G401.6 (cell line): ENCODE data around the gene HYCC2.
"Not testable (repeated sequence)": the region's sequence is repeated elsewhere in the genome, so short reads cannot be mapped to it uniquely, and the experiment has no call there.

ENCODE experiments used
- FAIRE-seq: peaks from 2 replicates; lab custom pipeline; 2012; peaks lifted over from hg19 to GRCh38; lab: Jason Lieb, UNC

HYCC2 gene

DNA sequence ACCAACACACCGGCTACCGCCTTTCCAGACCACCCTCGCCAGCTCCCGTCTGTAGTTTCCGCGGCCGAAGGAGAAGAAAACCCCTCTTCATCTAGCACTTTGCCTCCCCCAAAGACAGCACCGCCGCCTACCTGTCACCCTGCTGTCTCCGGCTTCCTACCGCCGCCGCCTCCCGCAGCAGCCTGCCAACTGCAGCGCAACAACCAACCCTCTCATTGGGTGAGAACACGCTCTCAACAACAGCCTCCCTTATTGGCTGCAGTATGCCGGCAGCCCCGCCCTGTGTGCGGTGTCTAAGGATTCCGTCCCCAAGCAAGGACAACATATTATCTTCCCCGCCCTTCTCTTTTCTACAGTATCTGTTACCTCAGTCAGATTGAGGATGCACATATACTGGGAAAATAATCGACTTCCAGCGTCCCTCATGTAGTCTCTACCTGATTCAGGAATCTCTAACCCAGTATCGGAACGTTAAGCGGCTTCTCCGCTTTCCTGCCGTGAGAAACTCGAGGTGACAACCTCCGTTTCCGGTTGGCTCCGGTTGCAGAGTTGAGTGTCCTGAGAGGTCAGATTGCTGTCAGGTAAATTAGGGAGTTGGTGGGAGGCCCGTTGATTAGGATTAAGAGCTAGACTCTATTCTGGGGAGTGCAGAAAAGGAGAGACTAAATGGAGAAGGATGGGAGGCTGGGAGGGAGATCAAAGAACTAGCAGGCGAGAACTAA is at the start of gene HYCC2, which contains the start of gene NDUFB3:
Gene HYCC2 (minus strand): TSS at position 193 of the 722 bp plus-strand sequence. CDS start 47,662 bp downstream, outside the sequence.
Gene NDUFB3 (plus strand): TSS at position 523 of the 722 bp plus-strand sequence. CDS start 6,882 bp downstream, outside the sequence.
- peak; percentile 94 for FAIRE-seq

DNA sequence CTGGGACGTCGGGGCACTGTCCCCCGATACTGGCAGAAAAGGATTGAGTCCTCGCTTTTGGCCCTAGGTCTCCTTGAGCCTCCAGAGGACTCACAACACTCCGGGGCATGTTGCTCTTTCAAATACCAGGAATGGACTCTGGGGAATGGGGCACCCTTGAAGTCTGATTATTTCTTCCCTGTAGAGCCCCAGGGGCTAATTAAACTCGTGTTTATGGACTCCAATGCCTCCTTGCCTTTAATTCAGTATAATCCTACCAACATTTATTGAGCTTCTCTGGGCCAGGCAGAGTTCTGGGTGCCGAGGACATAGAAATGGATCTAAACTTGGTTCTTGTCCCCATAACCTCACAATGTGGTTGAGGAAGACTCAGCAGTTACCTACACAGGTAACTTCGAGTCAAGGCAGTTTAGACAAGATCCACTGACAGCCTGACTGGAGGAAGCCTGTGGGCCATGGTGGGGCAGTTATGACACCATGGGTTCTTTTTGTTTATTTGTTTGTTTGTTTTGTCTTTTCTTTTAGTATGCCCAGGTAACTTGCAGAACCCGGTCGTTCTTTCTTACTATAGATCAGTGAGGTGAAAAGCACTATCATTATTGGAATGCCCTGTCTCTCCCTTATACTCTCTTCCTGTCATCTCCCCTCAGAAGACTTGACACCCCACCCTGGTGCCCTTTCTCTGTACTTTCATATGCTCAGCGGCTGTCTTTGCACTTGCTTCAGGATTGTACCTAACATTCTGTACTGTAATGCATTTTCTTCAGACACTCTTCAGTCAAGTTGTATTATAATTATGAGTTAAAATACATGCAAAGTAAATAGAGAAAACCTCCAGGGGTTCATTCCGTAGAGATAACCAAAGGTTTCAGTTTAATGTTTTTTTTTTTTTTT is 47.7 kb upstream of the HYCC2 start:
- FAIRE-seq, result no peak

GRCh38 chr2:201118121-201118960 is 46.9 kb upstream of the HYCC2 start:
- FAIRE-seq, result peak; percentile 92

DNA sequence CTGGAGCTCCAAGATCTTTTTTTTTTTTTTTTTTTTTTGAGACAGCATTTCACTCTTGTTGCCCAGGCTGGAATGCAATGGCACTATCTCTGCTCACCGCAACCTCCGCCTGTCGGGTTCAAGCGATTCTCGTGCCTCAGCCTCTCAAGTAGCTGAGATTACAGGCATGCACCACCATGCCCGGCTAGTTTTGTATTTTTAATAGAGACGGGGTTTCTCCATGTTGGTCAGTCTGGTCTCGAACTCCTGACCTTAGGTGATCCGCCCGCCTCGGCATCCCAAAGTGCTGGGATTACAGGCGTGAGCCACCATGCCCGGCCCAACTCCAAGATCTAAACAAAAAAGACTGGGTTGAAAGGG is 46.2 kb upstream of the HYCC2 start:
- not testable (repeated sequence) for FAIRE-seq

DNA sequence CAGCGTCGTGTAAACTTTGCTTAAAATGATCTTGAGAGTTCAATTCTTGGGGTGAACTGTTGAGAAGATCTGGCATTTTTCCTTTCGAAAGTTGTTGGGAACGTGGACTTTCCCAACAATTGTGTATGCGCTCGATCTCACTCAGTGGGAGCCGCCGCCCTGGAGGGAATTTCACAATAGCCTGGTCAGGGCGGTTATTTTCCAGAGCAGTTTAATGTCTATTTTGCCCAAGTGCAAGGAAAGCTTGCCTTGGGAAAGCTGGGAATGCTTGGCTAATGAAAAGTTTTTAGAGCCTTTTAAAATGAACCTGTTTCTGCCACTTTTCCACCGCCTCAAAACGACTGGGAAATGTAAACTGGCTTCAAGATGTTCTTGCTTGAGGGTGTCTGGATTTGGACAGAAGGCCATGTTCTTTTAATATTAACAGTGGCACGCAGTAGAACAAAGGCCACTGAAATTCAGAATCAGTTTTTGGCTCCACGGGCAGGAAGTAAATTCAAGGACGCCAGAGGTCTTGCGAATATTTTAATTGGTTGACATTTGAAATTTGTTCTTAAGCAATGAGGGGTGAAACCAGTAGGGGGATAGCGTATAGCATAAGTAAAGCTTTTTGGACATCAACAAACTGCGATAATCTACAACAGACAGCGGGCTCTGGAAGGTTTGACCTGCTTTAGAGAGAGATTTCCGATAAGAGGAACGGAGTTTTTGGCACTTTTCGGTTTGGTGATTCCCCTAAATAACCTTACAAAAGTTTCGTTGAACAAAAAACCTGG is 45.7 kb upstream of the HYCC2 start:
- peak; percentile 17 for FAIRE-seq

- FAIRE-seq, result no peak
These were observed 44.9 kb upstream of the HYCC2 start, which contains the start of gene CFLAR for GRCh38 chr2:201116115-201116958. TSS of gene CFLAR (plus strand) at chr2:201116164. CDS start at chr2:201129866, 13,702 bp downstream.

- no peak for FAIRE-seq
These were observed 43.4 kb upstream of the HYCC2 start for GRCh38 chr2:201114846-201115245.

DNA sequence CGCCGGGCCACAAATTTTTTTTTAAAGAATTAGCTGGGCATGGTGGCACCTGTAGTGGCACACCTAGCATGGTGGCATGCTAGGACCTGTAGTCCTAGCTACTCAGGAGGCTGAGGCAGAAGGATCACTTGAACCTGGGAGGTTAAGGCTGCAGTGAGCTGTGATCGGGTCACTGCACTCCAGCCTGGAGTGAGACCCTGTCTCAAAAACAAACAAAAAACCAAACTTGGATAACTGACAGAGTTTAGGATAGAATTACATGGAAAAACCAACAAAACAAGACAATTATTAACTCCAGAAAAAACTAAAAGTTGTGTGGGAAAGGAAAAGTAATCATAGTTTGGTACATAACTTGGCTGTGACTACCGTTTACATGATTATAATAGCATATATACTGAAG is 42.9 kb upstream of the HYCC2 start:
- FAIRE-seq, result no peak

- no peak for FAIRE-seq
These were observed 39.6 kb upstream of the HYCC2 start for GRCh38 chr2:201111096-201111495.

DNA sequence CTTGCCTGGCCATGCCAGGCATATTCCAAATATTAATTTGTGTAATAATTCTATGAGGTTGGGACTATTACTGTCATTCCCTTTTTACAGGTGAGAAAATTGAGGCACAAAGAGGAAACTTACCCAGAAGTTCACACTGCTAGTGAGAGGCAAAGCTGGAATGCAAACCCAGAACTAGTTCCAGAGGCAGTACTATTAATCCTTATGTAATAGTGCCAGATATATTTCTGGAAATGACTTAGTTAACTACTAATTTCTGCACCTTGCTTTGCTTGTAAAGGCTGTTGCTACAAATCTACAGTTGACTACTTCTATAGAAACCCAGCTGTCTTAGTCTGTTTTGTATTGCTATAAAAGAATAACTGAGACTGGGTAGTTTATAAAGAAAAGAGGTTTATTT is 39.1 kb upstream of the HYCC2 start:
- FAIRE-seq, result no peak

DNA sequence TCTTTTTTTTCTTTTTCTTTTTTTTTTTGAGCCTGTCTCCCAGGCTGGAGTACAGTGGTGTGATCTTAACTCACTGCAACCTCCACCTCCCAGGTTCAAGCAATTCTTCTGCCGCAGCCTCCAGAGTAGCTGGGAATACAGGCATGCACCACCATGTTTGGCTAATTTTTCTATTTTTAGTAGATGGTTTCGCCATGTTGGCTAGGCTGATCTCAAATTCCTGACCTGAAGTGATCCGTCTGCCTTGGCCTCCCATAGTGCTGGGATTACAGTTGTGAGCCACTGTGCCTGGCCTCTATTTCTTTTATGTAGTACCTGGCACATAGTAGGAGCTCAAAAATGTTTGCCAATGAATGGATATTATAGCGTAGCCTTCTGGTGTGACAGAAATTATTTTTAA is 37.7 kb upstream of the HYCC2 start:
- no peak for FAIRE-seq

GRCh38 chr2:201108341-201108740 is 36.9 kb upstream of the HYCC2 start:
- FAIRE-seq, result no peak

DNA sequence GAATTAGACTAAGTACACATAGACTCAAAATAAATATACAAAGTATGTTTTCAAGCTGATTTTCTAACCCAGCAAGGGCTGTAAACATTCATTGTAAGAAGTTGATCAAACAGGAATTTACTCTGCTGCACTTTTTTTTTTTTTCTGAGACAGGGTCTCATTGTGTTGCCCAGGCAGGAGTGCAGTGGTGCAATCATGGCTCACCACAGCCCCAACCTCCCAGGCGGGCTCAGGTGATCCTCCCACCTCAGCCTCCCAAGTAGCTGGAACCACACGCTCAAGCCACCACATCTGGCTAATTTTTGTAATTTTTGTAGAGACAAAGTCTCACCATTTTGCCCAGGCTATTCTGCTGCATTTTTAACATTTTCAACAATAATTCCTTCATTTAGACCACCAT is 36.2 kb upstream of the HYCC2 start:
- no peak for FAIRE-seq

GRCh38 chr2:201105759-201106158 is 34.3 kb upstream of the HYCC2 start:
- no peak for FAIRE-seq

DNA sequence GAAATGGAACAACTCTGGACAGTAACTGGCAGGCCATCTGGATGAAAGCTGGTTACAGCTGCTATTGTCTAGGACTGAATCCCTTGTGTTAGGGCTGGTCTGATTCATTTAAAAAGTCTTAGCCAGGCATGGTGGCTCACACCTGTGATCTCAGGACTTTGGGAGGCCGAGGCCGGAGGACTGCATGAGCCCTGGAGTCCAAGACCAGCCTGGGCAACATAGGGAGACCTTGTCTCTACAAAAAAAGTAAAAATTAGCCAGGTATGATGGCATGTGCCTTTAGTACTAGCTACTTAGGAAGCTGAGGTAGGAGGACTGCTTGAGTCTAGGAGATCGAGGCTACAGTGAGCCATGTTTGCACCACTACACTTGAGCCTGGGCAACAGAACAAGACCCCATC is 29.0 kb upstream of the HYCC2 start:
- FAIRE-seq, result no peak

- no peak for FAIRE-seq
These were observed 22.1 kb upstream of the HYCC2 start for GRCh38 chr2:201093573-201093972.

DNA sequence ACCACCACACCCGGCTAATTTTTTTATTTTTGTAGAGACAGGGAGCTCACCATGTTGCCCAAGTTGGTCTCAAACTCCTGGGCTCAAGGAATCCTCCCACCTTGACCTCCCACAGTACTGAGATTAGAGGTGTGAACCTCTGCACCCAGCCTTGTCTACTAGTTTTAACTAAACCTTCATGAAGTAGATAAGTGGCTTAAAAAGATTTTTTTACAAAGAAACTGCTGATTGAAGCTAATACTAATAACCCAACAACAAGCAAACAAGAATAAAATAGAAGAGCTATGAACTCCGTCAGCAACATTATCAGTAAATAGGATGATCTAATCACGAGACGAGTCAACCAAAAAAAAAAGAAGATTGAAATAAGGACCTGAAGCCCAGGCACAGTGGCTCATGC is 19.1 kb upstream of the HYCC2 start:
- no peak for FAIRE-seq

- FAIRE-seq, result no peak
These were observed 13.4 kb upstream of the HYCC2 start for GRCh38 chr2:201084863-201085262.

DNA sequence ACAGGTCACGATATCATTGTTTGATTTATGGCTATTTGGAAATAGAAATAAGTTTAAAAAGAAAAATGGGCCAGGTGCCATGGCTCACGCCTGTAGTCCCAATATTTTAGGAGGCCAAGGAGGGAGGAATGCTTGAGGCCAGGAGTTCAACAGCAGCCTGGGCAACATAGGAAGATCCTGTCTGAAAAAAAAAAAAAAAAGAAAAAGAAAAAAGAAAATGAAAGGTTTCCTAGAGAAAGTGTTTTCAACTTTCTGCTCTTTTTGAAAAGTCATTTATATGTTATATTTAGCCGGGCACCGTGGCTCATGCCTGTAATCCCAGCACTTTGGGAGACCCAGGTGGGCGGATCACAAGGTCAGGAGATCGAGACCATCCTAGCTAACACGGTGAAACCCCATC is 3.5 kb upstream of the HYCC2 start:
- no peak for FAIRE-seq

GRCh38 chr2:201073071-201073470 is 1.6 kb upstream of the HYCC2 start:
- no peak for FAIRE-seq

- no peak for FAIRE-seq
These were observed 695 bp upstream of the HYCC2 start for GRCh38 chr2:201072201-201072530.
